Spleen (tissue), 7 donors: ENCODE data around the gene HOXC11.

Experiments
- CTCF ChIP-seq, 11 experiments: fragments of 200-600 bp in 7 of 11; fragments of 450-650 bp in 4 of 11; sonication (generic) in 4 of 11; IDR thresholded peaks in 8 of 11; conservative IDR thresholded peaks in 3 of 11; 1 replicate in 7 of 11; 2 replicates in 4 of 11; pipeline versions ENCODE4 v1.4.0 to v1.8.0; 2016 to 2021; ENCODE audit warnings: antibody characterized with exemption in 11 of 11, inconsistent platforms in 4 of 11, mild to moderate bottlenecking in 1 of 11
- POLR2A ChIP-seq, 3 donors: fragments of 450-650 bp; IDR thresholded peaks; one replicate each; pipeline ENCODE4 v1.5.1; 2017; ENCODE audit warnings: antibody characterized with exemption in 3 of 3, mild to moderate bottlenecking in 1 of 3
- donor health status: DM: no; HTN: no; CAD: no; lungs with moderate emphysema.
- donor health status: DM: no; HTN: no; CAD: no.
- donor health status: DM: no; HTN: no; CAD: no.

- no peak for TF ChIP-seq CTCF (IDR thresholded peaks at IDR 0.05 in 8 of 11, conservative IDR thresholded peaks at IDR 0.05 in 3 of 11)
- no peak for TF ChIP-seq POLR2A (IDR thresholded peaks at IDR 0.05)
Observed at GRCh38 chr12:54017027-54017788, 44.3 kb downstream of the HOXC11 start.
